ENCODE measurements around the gene UCKL1.

Gene UCKL1

DNA sequence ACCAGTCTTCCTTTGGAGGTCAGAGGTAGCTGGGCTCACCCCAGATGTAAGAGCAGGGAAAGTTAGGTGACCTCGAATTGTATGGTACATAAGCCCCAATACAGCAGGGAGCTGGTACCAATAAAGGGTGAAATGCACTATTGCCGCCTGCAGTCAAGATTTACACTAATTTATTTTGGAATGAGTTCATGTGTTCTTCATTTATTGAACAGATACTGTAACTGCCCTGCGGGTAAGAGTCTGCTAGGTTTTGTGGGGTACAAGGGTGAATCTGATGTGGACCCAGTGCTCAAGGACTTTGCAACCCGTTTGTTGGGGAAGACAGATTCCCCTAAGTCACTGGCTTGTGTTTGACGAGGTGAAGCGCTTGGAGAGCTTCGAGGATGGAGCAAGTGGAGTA is 63.8 kb downstream of the UCKL1 start:
- TF ChIP-seq, protein P1, sequence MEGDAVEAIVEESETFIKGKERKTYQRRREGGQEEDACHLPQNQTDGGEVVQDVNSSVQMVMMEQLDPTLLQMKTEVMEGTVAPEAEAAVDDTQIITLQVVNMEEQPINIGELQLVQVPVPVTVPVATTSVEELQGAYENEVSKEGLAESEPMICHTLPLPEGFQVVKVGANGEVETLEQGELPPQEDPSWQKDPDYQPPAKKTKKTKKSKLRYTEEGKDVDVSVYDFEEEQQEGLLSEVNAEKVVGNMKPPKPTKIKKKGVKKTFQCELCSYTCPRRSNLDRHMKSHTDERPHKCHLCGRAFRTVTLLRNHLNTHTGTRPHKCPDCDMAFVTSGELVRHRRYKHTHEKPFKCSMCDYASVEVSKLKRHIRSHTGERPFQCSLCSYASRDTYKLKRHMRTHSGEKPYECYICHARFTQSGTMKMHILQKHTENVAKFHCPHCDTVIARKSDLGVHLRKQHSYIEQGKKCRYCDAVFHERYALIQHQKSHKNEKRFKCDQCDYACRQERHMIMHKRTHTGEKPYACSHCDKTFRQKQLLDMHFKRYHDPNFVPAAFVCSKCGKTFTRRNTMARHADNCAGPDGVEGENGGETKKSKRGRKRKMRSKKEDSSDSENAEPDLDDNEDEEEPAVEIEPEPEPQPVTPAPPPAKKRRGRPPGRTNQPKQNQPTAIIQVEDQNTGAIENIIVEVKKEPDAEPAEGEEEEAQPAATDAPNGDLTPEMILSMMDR (IDR thresholded peaks at IDR 0.05; ENCODE audit: insufficient read depth, low read depth, low read length, missing control alignments): no peak
- H3K4me3 ChIP-seq (ENCODE audit: low read length): no peak overlapping the region
- DNase-seq (ENCODE audit: low read depth): no peak

DNA sequence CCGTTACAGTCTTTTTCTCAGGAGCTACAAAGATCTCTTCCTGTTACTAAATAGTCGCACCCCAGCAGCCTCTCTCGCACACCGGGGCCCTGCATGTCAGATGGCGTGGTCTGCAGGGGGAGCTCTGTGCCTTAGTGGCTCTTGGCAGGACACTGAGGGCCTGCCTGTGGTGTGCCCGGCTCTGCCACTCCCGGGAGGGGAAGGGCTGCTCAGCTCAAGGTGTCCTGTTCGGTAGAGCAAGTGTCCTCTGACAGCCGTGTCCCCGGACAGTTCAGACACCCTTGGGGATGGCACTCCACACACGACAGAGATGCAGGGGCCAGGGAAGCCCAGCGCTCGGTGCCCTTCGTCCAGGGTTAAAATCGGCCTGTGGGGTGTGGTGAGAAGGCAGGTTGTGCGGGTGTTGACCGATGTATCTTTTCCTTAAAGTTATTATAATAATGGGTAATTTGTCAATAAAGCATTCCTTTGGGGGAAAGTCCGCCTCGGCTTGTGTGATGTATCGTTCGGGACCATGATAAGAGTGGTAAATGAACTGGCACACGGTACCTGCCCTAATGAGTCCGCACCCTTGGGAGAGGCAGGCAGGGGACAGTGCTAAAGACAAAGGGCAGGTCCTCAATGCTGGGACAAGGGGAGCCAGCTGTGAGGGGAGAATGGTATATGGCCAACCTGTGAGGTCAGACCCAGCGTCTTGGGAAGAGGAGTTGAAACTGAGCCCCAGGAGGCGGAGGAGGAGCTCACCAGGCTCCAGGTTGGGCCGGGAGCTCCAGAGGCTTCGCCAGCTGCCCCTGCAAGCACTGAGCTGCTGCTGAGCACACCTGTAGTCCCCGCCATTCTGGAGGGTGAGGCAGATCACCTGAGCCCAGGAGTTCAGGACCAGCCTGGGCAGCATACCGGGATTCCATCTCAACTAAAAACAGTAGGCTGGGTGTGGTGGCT is 64.9 kb downstream of the UCKL1 start:
- no peak for DNase-seq (ENCODE audit: low read depth)
- H3K4me3 ChIP-seq (ENCODE audit: low read length): no peak overlapping the region
- TF ChIP-seq, protein P1 (IDR thresholded peaks at IDR 0.05; ENCODE audit: insufficient read depth, low read depth, low read length, missing control alignments): no peak

DNA sequence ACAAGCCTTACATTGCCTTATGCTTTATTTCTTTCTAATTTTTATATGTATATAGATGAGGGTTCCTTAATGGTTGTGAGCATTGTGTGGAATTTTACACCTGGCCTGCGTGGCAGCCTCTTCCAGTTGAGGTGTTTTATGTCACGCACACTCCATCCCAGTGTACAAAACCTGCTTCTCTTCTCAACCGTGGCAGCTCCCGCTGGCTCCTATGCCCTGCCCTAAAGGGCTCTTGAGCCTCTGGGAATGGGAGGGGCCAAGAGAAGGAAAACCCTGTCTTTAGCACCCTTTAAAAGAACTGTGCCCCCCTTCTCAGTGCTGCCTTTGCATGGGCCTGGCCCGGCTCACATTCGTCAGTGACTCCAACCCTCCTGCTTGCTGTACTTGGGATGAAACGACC is 65.6 kb downstream of the UCKL1 start:
- no peak for DNase-seq (ENCODE audit: low read depth)
- TF ChIP-seq, protein P1 (IDR thresholded peaks at IDR 0.05; ENCODE audit: insufficient read depth, low read depth, low read length, missing control alignments): no peak
- H3K4me3 ChIP-seq (ENCODE audit: low read length): no peak overlapping the region

DNA sequence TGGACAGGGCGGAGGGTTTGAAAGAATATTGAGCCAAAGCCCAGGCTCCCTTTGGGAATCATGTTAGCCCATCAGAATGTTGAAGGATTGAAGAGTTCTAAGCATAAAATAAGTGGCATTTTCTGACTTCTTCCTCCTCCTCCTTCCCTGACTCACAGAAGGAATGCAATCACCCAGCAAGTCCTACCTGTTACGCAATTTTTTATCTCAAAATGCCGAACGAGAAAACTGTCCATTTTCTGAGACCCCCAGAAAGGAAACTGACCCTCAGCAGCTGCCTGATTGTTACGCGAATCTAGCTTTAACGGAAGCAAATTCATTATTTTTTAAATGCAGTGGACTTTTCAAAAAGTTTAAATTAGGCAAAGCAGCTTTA is 66.0 kb downstream of the UCKL1 start:
- no peak overlapping the region for H3K4me3 ChIP-seq (ENCODE audit: low read length)
- peak; percentile 66 for DNase-seq (ENCODE audit: low read depth)
- TF ChIP-seq, protein P1 (IDR thresholded peaks at IDR 0.05; ENCODE audit: insufficient read depth, low read depth, low read length, missing control alignments): no peak

Measured in epithelial cell of esophagus (primary cell).